ENCODE measurements around the gene HHIPL1.

GRCh38 chr14:99672506-99673304 is 27.8 kb downstream of the HHIPL1 start:
- no peak for TF ChIP-seq POLR2A (IDR thresholded peaks at IDR 0.05; ENCODE audit: low read length)
- no peak for TF ChIP-seq GATA1 (IDR thresholded peaks at IDR 0.05; ENCODE audit: low read depth, low read length)

Data from erythroblast (primary cell).